GM21619 (cell line): Measurements from ENCODE around the gene SEMA6C.

Source experiments
- ATAC-seq: cut with Tn5 transposase; IDR thresholded peaks from one replicate; pipeline ENCODE4 v1.9.1; 2021; ENCODE audit not compliant: unreplicated experiment

SEMA6C gene

GRCh38 chr1:151158751-151159251 is 12.4 kb upstream of the SEMA6C start:
- no peak for ATAC-seq

GRCh38 chr1:151158326-151158725 is 11.9 kb upstream of the SEMA6C start:
- no peak for ATAC-seq

GRCh38 chr1:151157067-151157531 is 10.7 kb upstream of the SEMA6C start:
- no peak for ATAC-seq

GRCh38 chr1:151156515-151156819 is 10.0 kb upstream of the SEMA6C start, which contains the start of gene TNFAIP8L2:
Gene TNFAIP8L2 (plus strand): TSS chr1:151156649. CDS start chr1:151158698, 2,049 bp downstream.
- ATAC-seq, result peak; percentile 66

GRCh38 chr1:151147665-151148064 is 1.2 kb upstream of the SEMA6C start:
- no peak for ATAC-seq

- ATAC-seq, result no peak
These were observed 687 bp upstream of the SEMA6C start for GRCh38 chr1:151147132-151147503.

GRCh38 chr1:151146072-151146411 is 389 bp downstream of the SEMA6C start:
- ATAC-seq, result peak; percentile 3

GRCh38 chr1:151145304-151146071 is 943 bp downstream of the SEMA6C start:
- no peak for ATAC-seq

GRCh38 chr1:151144474-151145303 is 1.7 kb downstream of the SEMA6C start:
- ATAC-seq, result no peak

- no peak for ATAC-seq
These were observed 2.4 kb downstream of the SEMA6C start for GRCh38 chr1:151143986-151144385.

- no peak for ATAC-seq
These were observed 3.4 kb downstream of the SEMA6C start for GRCh38 chr1:151143057-151143435.

- ATAC-seq, result no peak
These were observed 3.9 kb downstream of the SEMA6C start for GRCh38 chr1:151142411-151143056.

- no peak for ATAC-seq
These were observed 8.6 kb downstream of the SEMA6C start for GRCh38 chr1:151137789-151138188.

- ATAC-seq, result no peak
These were observed 10.7 kb downstream of the SEMA6C start for GRCh38 chr1:151135433-151136385.

- no peak for ATAC-seq
These were observed 11.4 kb downstream of the SEMA6C start for GRCh38 chr1:151134991-151135390.

- ATAC-seq, result no peak
These were observed 12.0 kb downstream of the SEMA6C start for GRCh38 chr1:151134396-151134795.

- ATAC-seq, result no peak
These were observed 13.2 kb downstream of the SEMA6C start for GRCh38 chr1:151133018-151133806.

- no peak for ATAC-seq
These were observed 14.0 kb downstream of the SEMA6C start for GRCh38 chr1:151132335-151133017.

GRCh38 chr1:151131701-151132334 is 14.6 kb downstream of the SEMA6C start:
- ATAC-seq, result no peak
